ENCODE results near the gene AKAP1.

AKAP1 gene

GRCh38 chr17:57091186-57091618 is 6.2 kb downstream of the AKAP1 start:
- H3K9me3 ChIP-seq (ENCODE audit: severe bottlenecking): no peaks in the 10 kb centered on the region
- no peaks in the 10 kb centered on the region for H3K27me3 ChIP-seq (ENCODE audit: insufficient read depth, poor library complexity, severe bottlenecking)
- H3K4me3 ChIP-seq (ENCODE audit: severe bottlenecking): no peak overlapping the region
- H3K27ac ChIP-seq (ENCODE audit: poor library complexity, severe bottlenecking): no peak overlapping the region
- peaks cover 10% of the 10 kb centered on the region for H3K4me1 ChIP-seq (ENCODE audit: insufficient read depth, poor library complexity, severe bottlenecking)
- DNase-seq (ENCODE audit: low spot score) (no peak), ATAC-seq (ENCODE audit: low read depth) (no peak)
- TF ChIP-seq CTCF (IDR thresholded peaks at IDR 0.05; ENCODE audit: poor library complexity, severe bottlenecking): no peak
- no peaks in the 10 kb centered on the region for H3K36me3 ChIP-seq (ENCODE audit: low read depth)

GRCh38 chr17:57092171-57092570 is 7.1 kb downstream of the AKAP1 start:
- Histone ChIP-seq H3K27me3 (ENCODE audit: insufficient read depth, poor library complexity, severe bottlenecking) (no peaks in the 10 kb centered on the region), H3K36me3 (ENCODE audit: low read depth) (no peaks in the 10 kb centered on the region), H3K27ac (ENCODE audit: poor library complexity, severe bottlenecking) (no peak overlapping the region), H3K4me1 (ENCODE audit: insufficient read depth, poor library complexity, severe bottlenecking) (peaks cover 7% of the 10 kb centered on the region), H3K4me3 (ENCODE audit: severe bottlenecking) (no peak overlapping the region), H3K9me3 (ENCODE audit: severe bottlenecking) (no peaks in the 10 kb centered on the region)
- ATAC-seq (ENCODE audit: low read depth): no peak
- no peak for DNase-seq (ENCODE audit: low spot score)
- TF ChIP-seq CTCF (IDR thresholded peaks at IDR 0.05; ENCODE audit: poor library complexity, severe bottlenecking): no peak

- Histone ChIP-seq H3K36me3 (ENCODE audit: low read depth) (no peaks in the 10 kb centered on the region), H3K4me3 (ENCODE audit: severe bottlenecking) (no peak overlapping the region), H3K27ac (ENCODE audit: poor library complexity, severe bottlenecking) (no peak overlapping the region), H3K27me3 (ENCODE audit: insufficient read depth, poor library complexity, severe bottlenecking) (no peaks in the 10 kb centered on the region), H3K4me1 (ENCODE audit: insufficient read depth, poor library complexity, severe bottlenecking) (peaks cover 7% of the 10 kb centered on the region), H3K9me3 (ENCODE audit: severe bottlenecking) (no peaks in the 10 kb centered on the region)
- DNase-seq (ENCODE audit: low spot score) (no peak), ATAC-seq (ENCODE audit: low read depth) (no peak)
- no peak for TF ChIP-seq CTCF (IDR thresholded peaks at IDR 0.05; ENCODE audit: poor library complexity, severe bottlenecking)
Observed at GRCh38 chr17:57092779-57093178, 7.7 kb downstream of the AKAP1 start.

- ATAC-seq (ENCODE audit: low read depth): no peak
- DNase-seq (ENCODE audit: low spot score): no peak
- Histone ChIP-seq H3K36me3 (ENCODE audit: low read depth) (no peaks in the 10 kb centered on the region), H3K9me3 (ENCODE audit: severe bottlenecking) (no peaks in the 10 kb centered on the region), H3K4me3 (ENCODE audit: severe bottlenecking) (no peak overlapping the region), H3K27me3 (ENCODE audit: insufficient read depth, poor library complexity, severe bottlenecking) (no peaks in the 10 kb centered on the region), H3K27ac (ENCODE audit: poor library complexity, severe bottlenecking) (no peak overlapping the region), H3K4me1 (ENCODE audit: insufficient read depth, poor library complexity, severe bottlenecking) (no peaks in the 10 kb centered on the region)
- TF ChIP-seq CTCF (IDR thresholded peaks at IDR 0.05; ENCODE audit: poor library complexity, severe bottlenecking): no peak
Observed at GRCh38 chr17:57096472-57097202, 11.6 kb downstream of the AKAP1 start.

GRCh38 chr17:57097832-57098421 is 12.9 kb downstream of the AKAP1 start:
- Histone ChIP-seq H3K27ac (ENCODE audit: poor library complexity, severe bottlenecking) (no peak overlapping the region), H3K4me3 (ENCODE audit: severe bottlenecking) (no peak overlapping the region), H3K27me3 (ENCODE audit: insufficient read depth, poor library complexity, severe bottlenecking) (no peaks in the 10 kb centered on the region), H3K9me3 (ENCODE audit: severe bottlenecking) (no peaks in the 10 kb centered on the region), H3K4me1 (ENCODE audit: insufficient read depth, poor library complexity, severe bottlenecking) (no peaks in the 10 kb centered on the region), H3K36me3 (ENCODE audit: low read depth) (no peaks in the 10 kb centered on the region)
- ATAC-seq (ENCODE audit: low read depth) (no peak), DNase-seq (ENCODE audit: low spot score) (no peak)
- TF ChIP-seq CTCF (IDR thresholded peaks at IDR 0.05; ENCODE audit: poor library complexity, severe bottlenecking): no peak
